ENCODE measurements around the gene ARHGAP32. TPM values are rescaled to one million over a fixed set of nuclear protein-coding genes. Genes with fewer than 3 reads are reported as not detected.

The ARHGAP32 gene
- total RNA-seq, 2 experiments from 2014 or later: 8.7 to 10.0 TPM

GRCh38 chr11:129106788-129107187 lies 85.3 kb downstream of the ARHGAP32 start:
- DNase-seq (no peak), ATAC-seq (ENCODE audit: poor library complexity) (no peak)
- H3K9me3 Mint-ChIP-seq: peaks cover 8% of the 10 kb centered on the region
- no peak for TF ChIP-seq CTCF (IDR thresholded peaks at IDR 0.05)
- no peak overlapping the region for H3K27ac Mint-ChIP-seq
- no peaks in the 10 kb centered on the region for H3K4me1 ChIP-seq (ENCODE audit: insufficient read depth, low read length)
- intact Hi-C loops (cut with DNase I, micrococcal nuclease): no loop called here
- ChIA-PET CTCF (interaction anchor here (0.5 kb wide), 1 partner anchor 143 kb away, joined by 3 read pairs; no protein-coding TSS in a partner anchor), POLR2A (no interaction called here)
- no peaks in the 10 kb centered on the region for H3K27me3 Mint-ChIP-seq
- no peaks in the 10 kb centered on the region for H3K36me3 ChIP-seq (ENCODE audit: insufficient read depth, low read length)
- no peak overlapping the region for H3K4me3 Mint-ChIP-seq
- no peak overlapping the region for H3K4me3 ChIP-seq (ENCODE audit: low read length)
- no peaks in the 10 kb centered on the region for H3K27me3 ChIP-seq (ENCODE audit: control insufficient read depth in 1 of 2, insufficient read depth in 2 of 2, low read length in 2 of 2)
- peaks cover 0 to 4% of the 10 kb centered on the region in 2 experiments for H3K9me3 ChIP-seq (ENCODE audit: control insufficient read depth in 1 of 2, insufficient read depth in 1 of 2, low read length in 2 of 2)
- no peaks in the 10 kb centered on the region for H3K4me1 Mint-ChIP-seq (ENCODE audit: low read depth)
- H3K27ac ChIP-seq (ENCODE audit: low read depth in 1 of 2, low read length in 2 of 2): no peak overlapping the region
- H3K36me3 Mint-ChIP-seq (ENCODE audit: low read depth): peaks cover 52% of the 10 kb centered on the region

GRCh38 chr11:129102756-129103155 lies 89.4 kb downstream of the ARHGAP32 start:
- POLR2A ChIA-PET: no interaction called here
- H3K4me1 Mint-ChIP-seq (ENCODE audit: low read depth): no peaks in the 10 kb centered on the region
- no peak overlapping the region for H3K4me3 Mint-ChIP-seq
- TF ChIP-seq CTCF (IDR thresholded peaks at IDR 0.05): no peak
- DNase-seq: no peak
- ATAC-seq (ENCODE audit: poor library complexity): no peak
- Histone ChIP-seq H3K4me3 (ENCODE audit: low read length) (no peak overlapping the region), H3K9me3 (ENCODE audit: control insufficient read depth in 1 of 2, insufficient read depth in 1 of 2, low read length in 2 of 2) (peaks cover 0 to 19% of the 10 kb centered on the region in 2 experiments), H3K27ac (ENCODE audit: low read depth in 1 of 2, low read length in 2 of 2) (no peak overlapping the region), H3K4me1 (ENCODE audit: insufficient read depth, low read length) (no peaks in the 10 kb centered on the region), H3K27me3 (ENCODE audit: control insufficient read depth in 1 of 2, insufficient read depth in 2 of 2, low read length in 2 of 2) (no peaks in the 10 kb centered on the region), H3K36me3 (ENCODE audit: insufficient read depth, low read length) (no peaks in the 10 kb centered on the region)
- CTCF ChIA-PET: no interaction called here
- H3K27me3 Mint-ChIP-seq: no peaks in the 10 kb centered on the region
- no peak overlapping the region for H3K27ac Mint-ChIP-seq
- intact Hi-C loops (cut with DNase I, micrococcal nuclease): no loop called here
- peaks cover 70% of the 10 kb centered on the region for H3K36me3 Mint-ChIP-seq (ENCODE audit: low read depth)
- peaks cover 18% of the 10 kb centered on the region for H3K9me3 Mint-ChIP-seq

- Mint-ChIP-seq H3K27me3 (no peaks in the 10 kb centered on the region), H3K9me3 (peaks cover 23% of the 10 kb centered on the region), H3K4me1 (ENCODE audit: low read depth) (no peaks in the 10 kb centered on the region), H3K36me3 (ENCODE audit: low read depth) (peaks cover 76% of the 10 kb centered on the region), H3K27ac (no peak overlapping the region), H3K4me3 (no peak overlapping the region)
- ChIA-PET POLR2A (no interaction called here), CTCF (no interaction called here)
- no peak overlapping the region for H3K4me3 ChIP-seq (ENCODE audit: low read length)
- H3K27ac ChIP-seq (ENCODE audit: low read depth in 1 of 2, low read length in 2 of 2): no peak overlapping the region
- H3K9me3 ChIP-seq (ENCODE audit: control insufficient read depth in 1 of 2, insufficient read depth in 1 of 2, low read length in 2 of 2): peaks cover 4 to 16% of the 10 kb centered on the region in 2 experiments
- TF ChIP-seq CTCF (IDR thresholded peaks at IDR 0.05): no peak
- H3K4me1 ChIP-seq (ENCODE audit: insufficient read depth, low read length): no peaks in the 10 kb centered on the region
- intact Hi-C loops (cut with DNase I, micrococcal nuclease): no loop called here
- ATAC-seq (ENCODE audit: poor library complexity) (no peak), DNase-seq (no peak)
- H3K27me3 ChIP-seq (ENCODE audit: control insufficient read depth in 1 of 2, insufficient read depth in 2 of 2, low read length in 2 of 2): no peaks in the 10 kb centered on the region
- H3K36me3 ChIP-seq (ENCODE audit: insufficient read depth, low read length): no peaks in the 10 kb centered on the region
These were observed 89.9 kb downstream of the ARHGAP32 start for GRCh38 chr11:129102225-129102624.
